Activated naive CD8-positive, alpha-beta T cell treated with anti-CD3 and anti-CD28 coated beads for 36 hours (primary cell): ENCODE data around the gene KRTDAP. TPM values are rescaled to one million over a fixed set of nuclear protein-coding genes. Genes with fewer than 3 reads are reported as not detected.
A peak's percentile ranks its signal among the peaks of the same experiment; 100 is the strongest.

ENCODE experiments used
- DNase-seq: peaks from one replicate; pipeline ENCODE4 v3.0.0; 2021
- H3K27ac Mint-ChIP-seq: one replicate; pipeline ENCODE4 v1.8.0; 2022; ENCODE audit warnings: mild to moderate bottlenecking, moderate library complexity, mixed read lengths
- H3K27me3 Mint-ChIP-seq: one replicate; pipeline ENCODE4 v1.8.0; 2022; ENCODE audit warnings: mild to moderate bottlenecking, mixed read lengths
- H3K36me3 Mint-ChIP-seq: one replicate; pipeline ENCODE4 v1.8.0; 2021; ENCODE audit warnings: mild to moderate bottlenecking, mixed read lengths
- H3K4me1 Mint-ChIP-seq: one replicate; pipeline ENCODE4 v1.8.0; 2021; ENCODE audit warnings: mixed read lengths
- H3K4me3 Mint-ChIP-seq: one replicate; pipeline ENCODE4 v1.8.0; 2022; ENCODE audit warnings: mild to moderate bottlenecking, moderate library complexity, mixed read lengths
- H3K9me3 Mint-ChIP-seq: one replicate; pipeline ENCODE4 v1.8.0; 2022; ENCODE audit warnings: mixed read lengths
- total RNA-seq, 2 experiments: library from RNA; stranded (reverse); gene quantifications; one replicate each; pipeline ENCODE4 v1.2.3, GENCODE V29; 2021

KRTDAP gene
- total RNA-seq, 2 experiments from 2014 or later, result not detected

- H3K27me3 Mint-ChIP-seq, result no peaks in the 10 kb centered on the region
- peaks cover 15% of the 10 kb centered on the region for H3K4me1 Mint-ChIP-seq
Measured at GRCh38 chr19:35457173-35457572, 33.1 kb downstream of the KRTDAP start.

GRCh38 chr19:35455616-35456201 is 34.6 kb downstream of the KRTDAP start:
- DNase-seq, result no peak
- H3K9me3 Mint-ChIP-seq, result no peaks in the 10 kb centered on the region
- peaks cover 22% of the 10 kb centered on the region for H3K4me1 Mint-ChIP-seq
- H3K27ac Mint-ChIP-seq, result no peak overlapping the region
- no peak overlapping the region for H3K4me3 Mint-ChIP-seq
- H3K36me3 Mint-ChIP-seq, result no peaks in the 10 kb centered on the region
- H3K27me3 Mint-ChIP-seq, result no peaks in the 10 kb centered on the region

More at GRCh38 chr19:35457173-35457572, 33.1 kb downstream of the KRTDAP start:
- H3K27ac Mint-ChIP-seq, result no peak overlapping the region
- no peak for DNase-seq
- no peaks in the 10 kb centered on the region for H3K9me3 Mint-ChIP-seq
- no peak overlapping the region for H3K4me3 Mint-ChIP-seq
- no peaks in the 10 kb centered on the region for H3K36me3 Mint-ChIP-seq

GRCh38 chr19:35454663-35455062 is 35.6 kb downstream of the KRTDAP start:
- Mint-ChIP-seq H3K27me3 (peaks cover 3% of the 10 kb centered on the region), H3K27ac (no peak overlapping the region), H3K4me3 (no peak overlapping the region), H3K4me1 (peaks cover 24% of the 10 kb centered on the region), H3K9me3 (no peaks in the 10 kb centered on the region), H3K36me3 (no peaks in the 10 kb centered on the region)
- DNase-seq, result no peak

GRCh38 chr19:35451338-35452096 is 38.7 kb downstream of the KRTDAP start:
- no peak overlapping the region for H3K4me3 Mint-ChIP-seq
- H3K36me3 Mint-ChIP-seq, result no peaks in the 10 kb centered on the region
- H3K27ac Mint-ChIP-seq, result peak overlapping the region; percentile 63
- peak; percentile 33 for DNase-seq
- H3K4me1 Mint-ChIP-seq, result peaks cover 27% of the 10 kb centered on the region
- no peaks in the 10 kb centered on the region for H3K9me3 Mint-ChIP-seq
- H3K27me3 Mint-ChIP-seq, result peaks cover 31% of the 10 kb centered on the region

GRCh38 chr19:35449359-35450043 is 40.8 kb downstream of the KRTDAP start:
- Mint-ChIP-seq H3K36me3 (no peaks in the 10 kb centered on the region), H3K4me1 (peaks cover 40% of the 10 kb centered on the region), H3K27ac (no peak overlapping the region), H3K9me3 (no peaks in the 10 kb centered on the region), H3K27me3 (peaks cover 43% of the 10 kb centered on the region), H3K4me3 (no peak overlapping the region)
- DNase-seq, result no peak

GRCh38 chr19:35447606-35448469 is 42.4 kb downstream of the KRTDAP start, which contains the start of gene FFAR2:
Gene FFAR2 (plus strand): TSS chr19:35448257. CDS start chr19:35449715, 1,458 bp downstream.
- DNase-seq, result no peak
- peaks cover 38% of the 10 kb centered on the region for H3K4me1 Mint-ChIP-seq
- peaks cover 43% of the 10 kb centered on the region for H3K27me3 Mint-ChIP-seq
- H3K36me3 Mint-ChIP-seq, result no peaks in the 10 kb centered on the region
- H3K27ac Mint-ChIP-seq, result no peak within 1 kb of the TSS
- H3K9me3 Mint-ChIP-seq, result no peaks in the 10 kb centered on the region
- H3K4me3 Mint-ChIP-seq, result no peak within 1 kb of the TSS

- Mint-ChIP-seq H3K4me1 (peaks cover 27% of the 10 kb centered on the region), H3K4me3 (no peak overlapping the region), H3K9me3 (no peaks in the 10 kb centered on the region), H3K27ac (no peak overlapping the region), H3K36me3 (no peaks in the 10 kb centered on the region), H3K27me3 (peaks cover 43% of the 10 kb centered on the region)
- DNase-seq, result no peak
Measured at GRCh38 chr19:35445826-35446593, 44.3 kb downstream of the KRTDAP start.

GRCh38 chr19:35444735-35445134 is 45.5 kb downstream of the KRTDAP start:
- no peak for DNase-seq
- Mint-ChIP-seq H3K4me3 (no peak overlapping the region), H3K9me3 (no peaks in the 10 kb centered on the region), H3K4me1 (peaks cover 21% of the 10 kb centered on the region), H3K27ac (no peak overlapping the region), H3K36me3 (no peaks in the 10 kb centered on the region), H3K27me3 (peaks cover 40% of the 10 kb centered on the region)

GRCh38 chr19:35442091-35442490 is 48.2 kb downstream of the KRTDAP start:
- Mint-ChIP-seq H3K9me3 (no peaks in the 10 kb centered on the region), H3K27ac (no peak overlapping the region), H3K4me1 (peaks cover 17% of the 10 kb centered on the region), H3K27me3 (peaks cover 38% of the 10 kb centered on the region), H3K4me3 (no peak overlapping the region), H3K36me3 (no peaks in the 10 kb centered on the region)
- DNase-seq, result no peak

- peaks cover 18% of the 10 kb centered on the region for H3K4me1 Mint-ChIP-seq
- no peak overlapping the region for H3K4me3 Mint-ChIP-seq
- no peak for DNase-seq
- peaks cover 34% of the 10 kb centered on the region for H3K27me3 Mint-ChIP-seq
- H3K36me3 Mint-ChIP-seq, result no peaks in the 10 kb centered on the region
- H3K9me3 Mint-ChIP-seq, result no peaks in the 10 kb centered on the region
- no peak overlapping the region for H3K27ac Mint-ChIP-seq
Measured at GRCh38 chr19:35439921-35440320, 50.3 kb downstream of the KRTDAP start.

GRCh38 chr19:35438527-35438926 is 51.7 kb downstream of the KRTDAP start:
- H3K27ac Mint-ChIP-seq, result no peak overlapping the region
- no peak overlapping the region for H3K4me3 Mint-ChIP-seq
- H3K9me3 Mint-ChIP-seq, result no peaks in the 10 kb centered on the region
- DNase-seq, result no peak
- no peaks in the 10 kb centered on the region for H3K36me3 Mint-ChIP-seq
- H3K27me3 Mint-ChIP-seq, result peaks cover 38% of the 10 kb centered on the region
- H3K4me1 Mint-ChIP-seq, result peaks cover 16% of the 10 kb centered on the region

- Mint-ChIP-seq H3K27ac (no peak overlapping the region), H3K4me3 (no peak overlapping the region), H3K4me1 (peaks cover 16% of the 10 kb centered on the region), H3K36me3 (no peaks in the 10 kb centered on the region), H3K9me3 (no peaks in the 10 kb centered on the region), H3K27me3 (peaks cover 42% of the 10 kb centered on the region)
- DNase-seq, result no peak
Measured at GRCh38 chr19:35438096-35438495, 52.2 kb downstream of the KRTDAP start.

- H3K4me1 Mint-ChIP-seq, result peaks cover 16% of the 10 kb centered on the region
- no peaks in the 10 kb centered on the region for H3K36me3 Mint-ChIP-seq
- H3K9me3 Mint-ChIP-seq, result no peaks in the 10 kb centered on the region
- DNase-seq, result no peak
- no peak overlapping the region for H3K4me3 Mint-ChIP-seq
- peaks cover 46% of the 10 kb centered on the region for H3K27me3 Mint-ChIP-seq
- H3K27ac Mint-ChIP-seq, result no peak overlapping the region
Measured at GRCh38 chr19:35437406-35437951, 52.8 kb downstream of the KRTDAP start.
